NCI-H748 treated with DMSO at 0.1 percent for 48 hours (cell line): ENCODE measurements around the gene ITGB1.
"Not testable (repeated sequence)": the region's sequence is repeated elsewhere in the genome, so short reads cannot be mapped to it uniquely, and the experiment has no call there.

Experiments
- DNase-seq: peaks from one replicate; lab custom pipeline; 2025; lab: John Stamatoyannopoulos, UW

The ITGB1 gene

GRCh38 chr10:32980558-32981468 is 22.8 kb upstream of the ITGB1 start:
- DNase-seq: peak; percentile 58

- DNase-seq: no peak
Observed at GRCh38 chr10:32980242-32980557, 22.2 kb upstream of the ITGB1 start.

- DNase-seq: not testable (repeated sequence)
Observed at GRCh38 chr10:32979719-32980118, 21.7 kb upstream of the ITGB1 start.

GRCh38 chr10:32979041-32979440 is 21.0 kb upstream of the ITGB1 start:
- DNase-seq: no peak

- not testable (repeated sequence) for DNase-seq
Observed at GRCh38 chr10:32977846-32978809, 20.1 kb upstream of the ITGB1 start.

- no peak for DNase-seq
Observed at GRCh38 chr10:32976338-32976737, 18.3 kb upstream of the ITGB1 start.

GRCh38 chr10:32972929-32973328 is 14.9 kb upstream of the ITGB1 start:
- no peak for DNase-seq

GRCh38 chr10:32972460-32972859 is 14.4 kb upstream of the ITGB1 start:
- no peak for DNase-seq

- DNase-seq: no peak
Observed at GRCh38 chr10:32971536-32972091, 13.6 kb upstream of the ITGB1 start.

GRCh38 chr10:32970910-32971309 is 12.9 kb upstream of the ITGB1 start:
- DNase-seq: no peak

- no peak for DNase-seq
Observed at GRCh38 chr10:32964270-32964669, 6.2 kb upstream of the ITGB1 start.

- no peak for DNase-seq
Observed at GRCh38 chr10:32963096-32963495, 5.1 kb upstream of the ITGB1 start.

GRCh38 chr10:32962521-32962920 is 4.5 kb upstream of the ITGB1 start:
- DNase-seq: no peak

GRCh38 chr10:32961895-32962369 is 3.9 kb upstream of the ITGB1 start:
- no peak for DNase-seq

GRCh38 chr10:32961343-32961894 is 3.4 kb upstream of the ITGB1 start:
- DNase-seq: no peak

GRCh38 chr10:32960022-32960421 is 2.0 kb upstream of the ITGB1 start:
- DNase-seq: no peak

GRCh38 chr10:32959006-32959920 is 1.2 kb upstream of the ITGB1 start:
- DNase-seq: no peak

GRCh38 chr10:32957341-32958084 is 517 bp downstream of the ITGB1 start:
- no peak for DNase-seq

- DNase-seq: no peak
Observed at GRCh38 chr10:32956365-32957197, 1.4 kb downstream of the ITGB1 start.
